ENCODE results near the gene CUTA. TPM values are rescaled to one million over a fixed set of nuclear protein-coding genes. Genes with fewer than 3 reads are reported as not detected.
"Not testable (repeated sequence)": the region's sequence is repeated elsewhere in the genome, so short reads cannot be mapped to it uniquely, and the experiment has no call there.

The CUTA gene
- total RNA-seq, 1 donor from 2014 or later: 319 TPM

DNA sequence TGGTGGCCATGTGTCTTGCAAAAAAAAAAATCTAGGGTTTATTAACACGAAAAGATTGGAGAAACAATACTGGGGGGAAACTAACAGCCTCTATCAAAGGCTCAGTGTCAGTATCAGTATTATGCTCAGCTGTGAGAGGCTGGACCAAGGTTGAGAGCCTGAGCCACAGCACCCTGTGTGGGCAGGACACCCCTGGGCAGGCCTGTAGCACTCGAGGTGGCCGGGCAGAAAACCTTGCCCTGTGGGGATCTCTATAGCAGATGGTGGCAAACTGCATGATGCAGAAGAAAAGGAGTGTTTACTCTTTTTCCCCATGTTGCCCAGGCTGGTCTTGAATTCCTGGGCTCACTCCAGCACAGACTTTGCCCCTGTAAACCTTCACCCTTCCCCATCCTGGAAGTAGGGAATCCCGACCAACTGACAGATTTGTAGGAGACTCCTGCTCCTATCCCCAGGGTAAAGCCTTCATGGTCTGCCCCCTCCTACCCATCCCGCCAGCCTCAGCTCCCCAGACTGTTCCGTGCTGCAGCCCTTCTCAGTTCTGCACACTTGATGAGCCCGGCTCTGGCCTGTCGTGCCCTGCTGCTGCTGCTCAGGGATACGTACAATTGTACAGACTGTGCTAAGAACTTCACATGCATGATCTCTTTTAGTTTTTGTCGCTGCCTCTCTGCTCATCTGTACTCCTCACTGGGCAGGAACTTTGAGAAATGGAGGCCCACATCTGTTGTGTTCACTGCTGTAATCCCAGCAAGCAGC, 34.3 kb downstream of the CUTA start:
- H3K27me3 Mint-ChIP-seq (ENCODE audit: low read depth): no peaks in the 10 kb centered on the region
- no peaks in the 10 kb centered on the region for H3K9me3 Mint-ChIP-seq
- TF ChIP-seq CTCF (conservative IDR thresholded peaks at IDR 0.05): no peak
- H3K4me1 Mint-ChIP-seq: peaks cover 4% of the 10 kb centered on the region
- DNase-seq (ENCODE audit: low read depth, low spot score): no peak
- no peaks in the 10 kb centered on the region for H3K36me3 Mint-ChIP-seq (ENCODE audit: low read depth)
- H3K27ac Mint-ChIP-seq (ENCODE audit: unreplicated experiment): no peak overlapping the region
- no peak overlapping the region for H3K4me3 Mint-ChIP-seq

DNA sequence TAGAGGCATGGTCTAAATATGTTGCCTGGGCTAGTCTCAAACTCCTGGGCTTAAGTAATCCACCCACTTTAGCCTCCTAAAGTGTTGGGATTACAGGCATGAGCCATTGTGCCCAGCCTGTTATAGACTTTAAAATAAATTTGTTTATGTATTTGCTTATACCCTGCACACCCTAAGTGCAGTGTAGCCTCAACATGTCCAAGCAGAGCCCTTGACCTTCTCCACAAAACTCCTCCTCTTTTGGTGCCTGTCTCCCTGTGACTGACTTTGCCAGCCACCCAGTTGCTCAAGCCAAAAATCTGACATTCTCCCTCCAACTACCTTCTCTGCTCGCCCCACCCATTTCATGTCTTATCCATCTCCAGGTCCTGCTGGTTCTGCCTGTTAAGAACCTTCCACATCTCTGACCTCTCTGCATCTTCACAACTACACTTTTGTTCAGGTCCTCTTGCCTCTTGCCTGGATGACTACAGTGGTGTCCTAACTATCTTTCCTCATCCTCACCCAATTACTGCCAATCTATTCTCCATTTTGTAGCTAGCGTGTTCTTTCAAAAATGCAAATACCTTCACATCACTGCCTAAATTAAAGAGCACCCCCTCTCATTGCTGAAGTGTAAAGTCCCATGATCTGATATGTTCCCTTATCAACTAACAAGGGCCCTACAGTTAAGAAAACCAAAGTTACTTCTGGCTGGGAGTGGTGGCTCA, 37.5 kb downstream of the CUTA start:
- TF ChIP-seq CTCF (conservative IDR thresholded peaks at IDR 0.05): no peak
- H3K36me3 Mint-ChIP-seq (ENCODE audit: low read depth): no peaks in the 10 kb centered on the region
- no peak overlapping the region for H3K4me3 Mint-ChIP-seq
- no peaks in the 10 kb centered on the region for H3K9me3 Mint-ChIP-seq
- H3K4me1 Mint-ChIP-seq: peaks cover 4% of the 10 kb centered on the region
- DNase-seq (ENCODE audit: low read depth, low spot score): no peak
- no peak overlapping the region for H3K27ac Mint-ChIP-seq (ENCODE audit: unreplicated experiment)
- H3K27me3 Mint-ChIP-seq (ENCODE audit: low read depth): no peaks in the 10 kb centered on the region

DNA sequence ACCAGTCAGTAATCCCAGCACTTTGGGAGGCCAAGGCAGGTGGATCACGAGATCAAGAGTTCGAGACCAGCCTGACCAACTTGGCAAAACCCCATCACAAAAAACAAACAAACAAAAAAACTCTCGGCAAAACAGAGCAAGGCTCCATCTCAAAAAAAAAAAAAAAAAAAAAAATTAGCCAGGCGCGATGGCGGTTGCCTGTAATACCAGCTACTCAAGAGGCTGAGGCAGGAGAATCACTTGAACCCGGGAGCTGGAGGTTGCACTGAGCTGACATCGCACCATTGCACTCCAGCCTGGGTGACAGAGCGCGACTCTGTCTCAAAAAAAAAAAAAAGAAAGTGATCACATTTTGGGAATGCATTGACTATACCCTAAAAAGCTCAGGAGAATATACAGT, 38.7 kb downstream of the CUTA start:
- H3K27me3 Mint-ChIP-seq (ENCODE audit: low read depth); H3K27ac Mint-ChIP-seq (ENCODE audit: unreplicated experiment); H3K9me3 Mint-ChIP-seq; H3K4me3 Mint-ChIP-seq; H3K36me3 Mint-ChIP-seq (ENCODE audit: low read depth); DNase-seq (ENCODE audit: low read depth, low spot score); H3K4me1 Mint-ChIP-seq: not testable (repeated sequence)

DNA sequence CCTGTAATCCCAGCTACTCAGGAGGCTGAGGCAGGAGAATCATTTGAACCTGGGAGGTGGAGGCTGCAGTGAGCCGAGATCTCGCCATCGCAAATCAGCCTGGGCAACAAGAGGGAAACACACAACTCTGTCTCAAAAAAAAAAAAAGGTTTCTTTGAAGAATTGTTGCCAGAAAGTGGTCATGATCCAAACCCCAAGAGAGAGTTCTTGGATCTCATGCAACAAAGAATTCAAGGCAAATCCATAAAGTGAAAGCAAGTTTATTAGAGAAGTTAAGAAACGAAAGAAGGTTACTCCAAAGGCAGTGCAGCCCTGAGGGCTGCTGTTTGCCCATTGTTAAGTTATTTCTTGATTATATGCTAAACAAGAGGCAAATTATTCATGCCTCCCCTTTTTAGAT, 40.7 kb downstream of the CUTA start:
- Mint-ChIP-seq H3K4me1 (no peaks in the 10 kb centered on the region), H3K9me3 (no peaks in the 10 kb centered on the region), H3K27me3 (ENCODE audit: low read depth) (peaks cover 3% of the 10 kb centered on the region), H3K4me3 (no peak overlapping the region), H3K27ac (ENCODE audit: unreplicated experiment) (no peak overlapping the region), H3K36me3 (ENCODE audit: low read depth) (no peaks in the 10 kb centered on the region)
- DNase-seq (ENCODE audit: low read depth, low spot score): no peak
- no peak for TF ChIP-seq CTCF (conservative IDR thresholded peaks at IDR 0.05)

DNA sequence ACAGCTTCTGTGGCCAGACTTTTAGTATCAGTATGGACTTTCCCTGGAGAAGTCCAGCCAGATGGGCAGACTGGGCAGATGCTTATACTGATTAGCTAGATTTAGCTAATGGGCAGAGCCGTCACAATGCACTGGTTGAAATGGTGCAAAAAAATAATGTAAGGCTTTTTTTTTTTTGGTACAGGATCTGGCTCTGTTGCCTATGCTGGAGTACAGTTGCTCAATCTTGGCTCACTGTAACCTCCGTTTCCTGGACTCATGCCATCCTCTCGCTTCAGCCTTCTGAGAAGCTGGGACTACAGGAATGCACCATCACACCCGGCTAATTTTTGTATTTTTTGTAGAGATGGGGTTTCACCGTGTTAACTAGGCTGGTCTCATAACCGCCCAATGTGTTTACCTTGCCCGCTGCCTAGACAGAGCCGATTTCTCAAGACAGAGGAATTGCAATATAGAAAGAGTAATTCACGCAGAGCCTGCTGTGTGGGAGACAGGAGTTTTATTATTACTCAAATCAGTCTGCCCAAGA, 42.7 kb downstream of the CUTA start:
- DNase-seq (ENCODE audit: low read depth, low spot score): no peak
- Mint-ChIP-seq H3K9me3 (no peaks in the 10 kb centered on the region), H3K27me3 (ENCODE audit: low read depth) (peaks cover 3% of the 10 kb centered on the region), H3K4me1 (no peaks in the 10 kb centered on the region), H3K36me3 (ENCODE audit: low read depth) (no peaks in the 10 kb centered on the region), H3K4me3 (no peak overlapping the region), H3K27ac (ENCODE audit: unreplicated experiment) (no peak overlapping the region)
- no peak for TF ChIP-seq CTCF (conservative IDR thresholded peaks at IDR 0.05)

Measured in neural crest cell (in vitro differentiated cells).